ENCODE results near the gene MYBPC1. TPM values are rescaled to one million over a fixed set of nuclear protein-coding genes. Genes with fewer than 3 reads are reported as not detected.

Gene MYBPC1
- total RNA-seq, 1 experiment from 2014 or later, result not detected

GRCh38 chr12:101685092-101685491 lies 90.3 kb downstream of the MYBPC1 start:
- POLR2A ChIA-PET (ENCODE audit: unreplicated experiment), result no interaction called here
- CTCF ChIA-PET, result no interaction called here
- Histone ChIP-seq H3K9ac (ENCODE audit: low read length) (no peak overlapping the region), H3K4me2 (ENCODE audit: low read length) (no peak overlapping the region), H3K36me3 (ENCODE audit: low read depth, low read length) (no peaks in the 10 kb centered on the region), H3K4me3 (ENCODE audit: low read length) (no peak overlapping the region), H3K27ac (ENCODE audit: low read length) (no peak overlapping the region), H3K4me1 (ENCODE audit: insufficient read depth, low read length) (no peaks in the 10 kb centered on the region), H3F3A (ENCODE audit: low read length, unreplicated experiment) (no peaks in the 10 kb centered on the region), H3K9me3 (ENCODE audit: low read length) (no peaks in the 10 kb centered on the region), H3K79me2 (ENCODE audit: low read length) (no peaks in the 10 kb centered on the region), H3K9me2 (replicated peaks; ENCODE audit: low read length) (no peaks in the 10 kb centered on the region), H3K27me3 (ENCODE audit: low read length) (peaks cover 44% of the 10 kb centered on the region), H4K20me1 (ENCODE audit: low read length) (no peaks in the 10 kb centered on the region), H2AFZ (ENCODE audit: low read length) (no peak overlapping the region)
- TF ChIP-seq CTCF (conservative IDR thresholded peaks at IDR 0.05; ENCODE audit: low read depth, low read length) (no peak), EZH2phosphoT487 (IDR thresholded peaks at IDR 0.05; ENCODE audit: borderline replicate concordance, low read length) (no peak), EZH2 (IDR thresholded peaks at IDR 0.05; ENCODE audit: low read length, unreplicated experiment) (no peak)
- ATAC-seq, result no peak
- no peak for DNase-seq
- no TSS peak for BruUV-seq (replicated peaks)
- intact Hi-C loops (cut with micrococcal nuclease), result no loop called here

GRCh38 chr12:101686176-101686575 lies 91.4 kb downstream of the MYBPC1 start:
- Histone ChIP-seq H2AFZ (ENCODE audit: low read length) (no peak overlapping the region), H3K79me2 (ENCODE audit: low read length) (no peaks in the 10 kb centered on the region), H3K27me3 (ENCODE audit: low read length) (peaks cover 35% of the 10 kb centered on the region), H3K9me3 (ENCODE audit: low read length) (no peaks in the 10 kb centered on the region), H3K36me3 (ENCODE audit: low read depth, low read length) (no peaks in the 10 kb centered on the region), H3K4me3 (ENCODE audit: low read length) (no peak overlapping the region), H3K4me1 (ENCODE audit: insufficient read depth, low read length) (no peaks in the 10 kb centered on the region), H3K9ac (ENCODE audit: low read length) (no peak overlapping the region), H3K27ac (ENCODE audit: low read length) (no peak overlapping the region), H4K20me1 (ENCODE audit: low read length) (no peaks in the 10 kb centered on the region), H3K4me2 (ENCODE audit: low read length) (no peak overlapping the region), H3K9me2 (replicated peaks; ENCODE audit: low read length) (no peaks in the 10 kb centered on the region), H3F3A (ENCODE audit: low read length, unreplicated experiment) (no peaks in the 10 kb centered on the region)
- intact Hi-C loops (cut with micrococcal nuclease), result no loop called here
- POLR2A ChIA-PET (ENCODE audit: unreplicated experiment), result no interaction called here
- DNase-seq (no peak), ATAC-seq (no peak)
- no TSS peak for BruUV-seq (replicated peaks)
- no peak for TF ChIP-seq EZH2 (IDR thresholded peaks at IDR 0.05; ENCODE audit: low read length, unreplicated experiment)
- TF ChIP-seq CTCF (conservative IDR thresholded peaks at IDR 0.05; ENCODE audit: low read depth, low read length), result no peak
- TF ChIP-seq EZH2phosphoT487 (IDR thresholded peaks at IDR 0.05; ENCODE audit: borderline replicate concordance, low read length), result no peak
- CTCF ChIA-PET, result no interaction called here

- BruUV-seq (replicated peaks), result no TSS peak
- no peak for ATAC-seq
- Histone ChIP-seq H4K20me1 (ENCODE audit: low read length) (no peaks in the 10 kb centered on the region), H3K9me3 (ENCODE audit: low read length) (no peaks in the 10 kb centered on the region), H3K79me2 (ENCODE audit: low read length) (no peaks in the 10 kb centered on the region), H2AFZ (ENCODE audit: low read length) (no peak overlapping the region), H3F3A (ENCODE audit: low read length, unreplicated experiment) (no peaks in the 10 kb centered on the region), H3K9me2 (replicated peaks; ENCODE audit: low read length) (no peaks in the 10 kb centered on the region), H3K4me1 (ENCODE audit: insufficient read depth, low read length) (no peaks in the 10 kb centered on the region), H3K4me3 (ENCODE audit: low read length) (no peak overlapping the region), H3K36me3 (ENCODE audit: low read depth, low read length) (no peaks in the 10 kb centered on the region), H3K27ac (ENCODE audit: low read length) (no peak overlapping the region), H3K27me3 (ENCODE audit: low read length) (no peaks in the 10 kb centered on the region), H3K9ac (ENCODE audit: low read length) (no peak overlapping the region), H3K4me2 (ENCODE audit: low read length) (no peak overlapping the region)
- no peak for TF ChIP-seq EZH2phosphoT487 (IDR thresholded peaks at IDR 0.05; ENCODE audit: borderline replicate concordance, low read length)
- no peak for TF ChIP-seq CTCF (conservative IDR thresholded peaks at IDR 0.05; ENCODE audit: low read depth, low read length)
- TF ChIP-seq EZH2 (IDR thresholded peaks at IDR 0.05; ENCODE audit: low read length, unreplicated experiment), result no peak
- ChIA-PET POLR2A (ENCODE audit: unreplicated experiment) (no interaction called here), CTCF (no interaction called here)
- DNase-seq, result no peak
- intact Hi-C loops (cut with micrococcal nuclease), result no loop called here
These were observed 95.8 kb downstream of the MYBPC1 start for GRCh38 chr12:101690544-101691098.
